Common myeloid progenitor, CD34-positive (primary cell): ENCODE results near the gene TIAM2.

ENCODE experiments used
- CTCF ChIA-PET: fragments of 350-600 bp; sonication (Branson Sonifier 250); formaldehyde crosslinking; loops from one replicate; lab custom pipeline; 2021; ENCODE audit warnings: antibody characterized with exemption; lab: Charles Lee
- POLR2A ChIA-PET: fragments of 350-600 bp; sonication (Branson Sonifier 250); formaldehyde crosslinking; loops from one replicate; lab custom pipeline; 2021; ENCODE audit warnings: antibody characterized with exemption; lab: Charles Lee
- DNase-seq, 3 donors: peaks; one replicate each; pipeline versions ENCODE4 v3.0.0 to v3.0.0-alpha.2; 2013
- H3K27ac ChIP-seq, 2 experiments: 1 replicate in 1 of 2; 2 replicates in 1 of 2; pipeline ENCODE4 v1.7.0; 2013; ENCODE audit warnings: inconsistent platforms in 2 of 2, low read length in 2 of 2, mild to moderate bottlenecking in 2 of 2, low read depth in 1 of 2, moderate library complexity in 1 of 2; ENCODE audit not compliant: severe bottlenecking in 2 of 2, insufficient read depth in 1 of 2, poor library complexity in 1 of 2
- H3K27me3 ChIP-seq, 5 experiments: replicated peaks in 2 of 5; 1 replicate in 3 of 5; 2 replicates in 2 of 5; pipeline versions ENCODE4 v1.6.1 to v1.7.0; 2013; ENCODE audit warnings: low read length in 4 of 5, mild to moderate bottlenecking in 2 of 5, moderate library complexity in 2 of 5, inconsistent platforms in 1 of 5; ENCODE audit not compliant: insufficient read depth in 5 of 5, control insufficient read depth in 4 of 5
- H3K36me3 ChIP-seq, 4 experiments: 1 replicate in 2 of 4; 2 replicates in 2 of 4; pipeline versions ENCODE4 v1.6.1 to v1.7.0; 2013; ENCODE audit warnings: low read length in 3 of 4, control low read depth in 1 of 4, mild to moderate bottlenecking in 1 of 4; ENCODE audit not compliant: control insufficient read depth in 4 of 4, insufficient read depth in 4 of 4
- H3K4me1 ChIP-seq, 4 experiments: 1 replicate in 3 of 4; 2 replicates in 1 of 4; pipeline versions ENCODE4 v1.6.1 to v1.7.1; 2013; ENCODE audit warnings: low read length in 3 of 4, mild to moderate bottlenecking in 3 of 4, control low read depth in 1 of 4, inconsistent platforms in 1 of 4, moderate library complexity in 1 of 4; ENCODE audit not compliant: control insufficient read depth in 4 of 4, insufficient read depth in 4 of 4; ENCODE audit errors: control extremely low read depth in 1 of 4
- H3K4me3 ChIP-seq, 7 experiments: 1 replicate in 4 of 7; 2 replicates in 3 of 7; pipeline versions ENCODE4 v1.5.1 to v1.7.0; 2013; ENCODE audit warnings: mild to moderate bottlenecking in 7 of 7, low read length in 6 of 7, moderate library complexity in 6 of 7, inconsistent platforms in 2 of 7, low read depth in 2 of 7, control low read depth in 1 of 7; ENCODE audit not compliant: insufficient read depth in 4 of 7, control insufficient read depth in 1 of 7; ENCODE audit errors: extremely low read depth in 1 of 7
- H3K9me3 ChIP-seq, 5 experiments: 1 replicate in 4 of 5; 2 replicates in 1 of 5; pipeline versions ENCODE4 v1.6.1 to v1.7.1; 2013; ENCODE audit warnings: low read length in 4 of 5, mild to moderate bottlenecking in 2 of 5, inconsistent platforms in 1 of 5, low read depth in 1 of 5, moderate library complexity in 1 of 5; ENCODE audit not compliant: control insufficient read depth in 4 of 5, insufficient read depth in 2 of 5; ENCODE audit errors: control extremely low read depth in 1 of 5
- WGBS: methylation state at CpG from one replicate; pipeline ENCODE4 v1.1.5; 2013; ENCODE audit not compliant: insufficient coverage; 5-methylcytosine and 5-hydroxymethylcytosine counted together

Gene TIAM2

DNA sequence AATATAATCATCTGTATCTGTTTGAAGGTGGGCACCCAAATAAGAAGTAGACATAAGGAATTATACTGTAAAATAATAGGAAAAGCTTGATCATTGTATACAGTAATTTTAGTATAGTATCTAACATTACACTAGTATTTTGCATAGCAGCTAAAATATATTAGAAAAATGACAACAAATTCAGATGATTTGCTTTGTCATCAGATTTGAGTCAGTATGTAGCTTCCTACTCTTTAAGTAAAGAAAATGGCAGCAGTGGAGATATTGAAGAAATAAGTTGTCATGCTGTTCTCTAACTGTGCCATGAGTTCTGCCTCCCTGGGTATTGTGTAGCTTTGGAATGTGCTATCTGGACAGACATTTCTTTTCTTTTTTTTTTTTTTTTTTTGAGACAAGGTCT is 74.4 kb downstream of the TIAM2 start:
- ChIA-PET CTCF (interaction anchor here (1.2 to 1.3 kb wide), 2 partner anchors 8 to 9 kb away, joined by 3 to 4 read pairs; no protein-coding TSS in a partner anchor), POLR2A (interaction anchor here (0.7 kb wide), 1 partner anchor 19 kb away, joined by 3 read pairs; no protein-coding TSS in a partner anchor)
- Histone ChIP-seq H3K9me3 (no peaks in the 10 kb centered on the region), H3K27me3 (no peaks in the 10 kb centered on the region), H3K36me3 (no peaks in the 10 kb centered on the region), H3K4me3 (no peak overlapping the region), H3K27ac (no peak overlapping the region), H3K4me1 (peaks cover 0 to 13% (median 6%) of the 10 kb centered on the region in 4 experiments)
- DNase-seq = no peak

DNA sequence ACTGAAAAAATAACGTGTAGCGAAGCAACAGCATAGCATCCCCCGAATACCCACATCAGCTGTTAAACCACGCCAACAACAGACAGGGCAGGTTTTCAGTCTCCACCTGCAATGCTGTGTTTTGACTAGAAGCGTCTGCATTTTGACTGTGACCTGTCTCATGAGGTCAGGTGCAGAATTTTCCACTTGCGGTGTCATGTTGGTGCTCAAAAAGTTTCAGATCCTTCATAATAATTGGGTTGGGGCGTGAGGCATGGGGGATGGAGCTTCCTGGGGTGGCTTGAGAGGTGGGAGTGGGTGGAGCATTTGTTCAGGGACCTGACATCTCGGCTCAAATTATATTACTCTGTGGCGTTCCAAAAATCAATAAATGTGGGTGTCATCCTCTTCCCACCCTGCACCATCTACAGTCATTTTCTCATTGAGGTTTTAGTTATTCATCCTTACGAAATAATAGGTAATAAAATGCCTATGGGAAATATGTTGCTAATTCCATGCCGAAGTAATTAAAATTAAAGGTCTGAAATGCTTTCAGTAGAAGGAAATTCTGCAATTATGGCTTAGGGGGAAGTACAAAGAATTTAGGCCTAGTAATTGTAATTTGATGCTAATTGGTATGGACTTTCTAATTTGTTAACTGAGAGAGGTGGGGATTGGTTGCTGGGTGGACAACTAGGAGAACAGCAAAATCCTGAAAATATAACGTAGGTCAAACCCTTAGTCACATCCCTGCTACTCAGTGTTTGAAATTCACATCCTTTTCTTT is 81.0 kb downstream of the TIAM2 start:
- Histone ChIP-seq H3K4me3 (no peak overlapping the region), H3K27me3 (no peaks in the 10 kb centered on the region), H3K27ac (no peak overlapping the region), H3K9me3 (no peaks in the 10 kb centered on the region), H3K4me1 (peaks cover 18 to 48% (median 31%) of the 10 kb centered on the region in 4 experiments), H3K36me3 (no peaks in the 10 kb centered on the region)
- CTCF ChIA-PET = no interaction called here
- POLR2A ChIA-PET = no interaction called here
- DNase-seq = no peak
- WGBS = 94% methylated on average over 8 of the region's 12 CpGs

DNA sequence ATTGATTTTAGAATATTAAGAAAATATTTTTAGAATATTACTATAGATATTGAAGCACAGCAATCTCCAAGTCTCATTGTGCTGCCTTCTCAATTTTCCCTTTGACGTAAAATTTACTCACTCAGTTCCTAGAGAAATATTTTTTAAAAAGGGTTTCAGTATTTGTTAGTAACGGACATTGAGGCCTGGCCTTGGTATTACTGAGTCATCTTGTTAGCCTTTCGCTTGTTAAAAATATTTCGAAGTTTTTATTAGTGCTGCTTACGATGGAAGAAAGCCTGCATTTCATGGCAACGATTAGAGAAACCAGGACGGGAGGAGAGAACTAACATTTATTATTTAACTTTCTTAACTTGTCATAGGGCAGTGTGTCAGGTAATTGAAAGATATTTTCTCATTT is 82.2 kb downstream of the TIAM2 start:
- Histone ChIP-seq H3K36me3 (no peaks in the 10 kb centered on the region), H3K9me3 (no peaks in the 10 kb centered on the region), H3K4me3 (no peak overlapping the region), H3K4me1 (peaks cover 21 to 58% (median 36%) of the 10 kb centered on the region in 4 experiments), H3K27ac (no peak overlapping the region), H3K27me3 (no peaks in the 10 kb centered on the region)
- 100% methylated on average over 2 of the region's 7 CpGs for WGBS
- ChIA-PET POLR2A (no interaction called here), CTCF (interaction anchor here (1.1 to 1.2 kb wide), 2 partner anchors 8 to 9 kb away, joined by 3 read pairs; no protein-coding TSS in a partner anchor)
- no peak for DNase-seq

DNA sequence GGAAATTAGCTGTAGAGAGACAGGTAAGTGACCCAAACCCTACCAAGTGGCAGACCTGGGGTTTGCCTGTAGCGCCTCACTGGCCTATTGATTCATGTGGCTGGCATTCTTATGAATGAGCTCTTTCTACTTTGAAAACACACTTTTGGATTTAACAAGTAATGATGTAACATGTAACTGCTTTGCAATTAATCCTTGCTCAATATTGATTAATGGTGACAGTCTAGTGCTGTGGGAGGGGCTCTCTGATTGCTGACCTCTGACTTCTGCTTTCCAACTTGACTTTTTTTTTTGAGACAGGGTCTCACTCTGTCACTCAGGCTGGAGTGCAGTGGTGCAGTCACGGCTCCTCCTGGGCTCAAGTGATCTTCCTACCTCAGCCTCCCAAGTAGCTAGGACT is 82.7 kb downstream of the TIAM2 start:
- H3K36me3 ChIP-seq = no peaks in the 10 kb centered on the region
- ChIA-PET CTCF (interaction anchor here (1.1 to 1.2 kb wide), 2 partner anchors 8 to 9 kb away, joined by 3 read pairs; no protein-coding TSS in a partner anchor), POLR2A (no interaction called here)
- no peaks in the 10 kb centered on the region for H3K27me3 ChIP-seq
- no peak overlapping the region for H3K4me3 ChIP-seq
- H3K27ac ChIP-seq = no peak overlapping the region
- peak in 2 of 3 donors; percentile 60 to 72 for DNase-seq
- no peaks in the 10 kb centered on the region for H3K9me3 ChIP-seq
- H3K4me1 ChIP-seq = peaks cover 21 to 58% (median 36%) of the 10 kb centered on the region in 4 experiments
- 80% methylated on average over 2 of the region's 2 CpGs for WGBS

DNA sequence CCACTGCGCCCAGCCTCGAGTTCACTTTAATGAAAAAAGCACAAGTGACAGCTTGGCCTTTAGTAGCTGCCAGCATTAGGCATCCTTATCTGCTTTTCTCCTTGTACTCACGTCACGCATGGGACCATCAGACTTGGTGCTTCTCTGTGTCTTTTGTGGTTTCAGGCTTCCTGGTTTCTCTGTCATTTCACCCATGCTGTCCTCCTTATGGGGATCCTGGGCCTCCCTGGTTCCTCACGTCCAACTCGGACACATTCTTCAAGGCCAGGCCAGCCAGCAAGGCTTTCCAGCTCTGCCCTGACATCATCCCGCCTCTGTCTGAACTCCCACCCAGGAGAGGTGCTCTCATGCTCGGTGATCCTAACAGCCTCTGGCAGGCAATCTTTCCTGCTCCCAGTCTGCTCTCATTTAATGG is 83.2 kb downstream of the TIAM2 start:
- 62% methylated on average over 8 of the region's 8 CpGs for WGBS
- CTCF ChIA-PET = interaction anchor here (1.6 kb wide), 1 partner anchor 11 kb away, joined by 3 read pairs; no protein-coding TSS in a partner anchor
- H3K4me3 ChIP-seq = no peak overlapping the region
- no peaks in the 10 kb centered on the region for H3K9me3 ChIP-seq
- H3K27me3 ChIP-seq = no peaks in the 10 kb centered on the region
- H3K36me3 ChIP-seq = no peaks in the 10 kb centered on the region
- POLR2A ChIA-PET = no interaction called here
- DNase-seq = peak; percentile 42 to 67 (median 55)
- H3K4me1 ChIP-seq = peaks cover 21 to 58% (median 36%) of the 10 kb centered on the region in 4 experiments
- H3K27ac ChIP-seq = no peak overlapping the region

- no peaks in the 10 kb centered on the region for H3K36me3 ChIP-seq
- no peaks in the 10 kb centered on the region for H3K27me3 ChIP-seq
- H3K4me1 ChIP-seq = peaks cover 21 to 63% (median 36%) of the 10 kb centered on the region in 4 experiments
- CTCF ChIA-PET = interaction anchor here (1.3 to 1.6 kb wide), 2 partner anchors 10 to 13 kb away, joined by 3 to 4 read pairs; no protein-coding TSS in a partner anchor
- POLR2A ChIA-PET = interaction anchor here (0.7 kb wide), 2 partner anchors 30 to 343 kb away, joined by 3 to 6 read pairs; no protein-coding TSS in a partner anchor
- no peaks in the 10 kb centered on the region for H3K9me3 ChIP-seq
- DNase-seq = peak; percentile 70 to 96 (median 90)
- WGBS = 0% methylated on average over 4 of the region's 7 CpGs
- peak overlapping the region in 1 of 2 experiments; percentile 2 for H3K27ac ChIP-seq
- peak overlapping the region in 3 of 7 experiments; percentile 7 to 54 (median 43) for H3K4me3 ChIP-seq
Observed at GRCh38 chr6:155079985-155080452, 84.9 kb downstream of the TIAM2 start.
